Epidermal melanocyte (primary cell): ENCODE measurements around the gene BTG1.

Experiments
- DNase-seq: peaks from one replicate; pipeline ENCODE4 v3.0.0; 2011; ENCODE audit warnings: low spot score; ENCODE audit not compliant: insufficient read length

BTG1 gene, protein sequence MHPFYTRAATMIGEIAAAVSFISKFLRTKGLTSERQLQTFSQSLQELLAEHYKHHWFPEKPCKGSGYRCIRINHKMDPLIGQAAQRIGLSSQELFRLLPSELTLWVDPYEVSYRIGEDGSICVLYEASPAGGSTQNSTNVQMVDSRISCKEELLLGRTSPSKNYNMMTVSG

DNA sequence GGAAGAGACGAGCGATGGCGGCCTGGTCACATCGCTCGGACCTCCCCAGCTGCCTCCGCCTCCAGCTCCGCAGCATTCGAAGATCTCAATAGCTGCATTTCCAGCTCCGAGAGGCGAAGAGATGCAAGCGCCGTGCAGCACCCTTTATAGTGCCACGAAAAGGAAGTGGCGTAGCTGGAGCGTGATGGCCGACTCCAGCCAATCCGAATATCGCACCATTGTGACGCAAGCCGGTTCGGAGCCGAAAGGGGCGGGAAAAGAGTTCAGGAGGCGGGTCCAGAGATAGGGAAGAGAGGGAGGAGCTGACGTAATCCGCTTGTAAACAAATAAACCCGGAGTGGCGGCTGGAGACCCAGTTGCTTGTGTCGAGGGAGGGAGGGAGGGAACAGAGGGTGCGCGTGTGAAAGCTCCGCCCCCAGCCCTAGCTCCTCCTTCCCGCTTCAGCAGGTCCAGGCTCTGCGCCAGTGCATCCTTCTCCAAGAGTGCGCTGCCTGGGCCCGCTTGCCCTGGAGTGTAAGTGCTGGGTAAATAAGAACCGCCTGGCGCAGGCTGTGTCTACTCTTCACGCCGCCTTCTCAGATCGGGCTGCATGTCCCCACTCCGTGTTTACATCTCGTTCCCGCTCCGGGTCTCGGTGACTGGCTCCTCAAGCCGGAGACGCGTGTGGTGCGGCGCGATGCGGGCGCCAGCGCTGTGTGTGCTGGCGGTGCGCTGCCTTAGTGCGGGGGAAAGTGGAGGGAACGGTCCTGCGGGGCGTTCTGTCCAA is at the start of gene BTG1:
BTG1 (minus strand) TSS at position 116 of the 766 bp plus-strand sequence. CDS start 311 bp downstream, outside the sequence.
- peak; percentile 93 for DNase-seq

DNA sequence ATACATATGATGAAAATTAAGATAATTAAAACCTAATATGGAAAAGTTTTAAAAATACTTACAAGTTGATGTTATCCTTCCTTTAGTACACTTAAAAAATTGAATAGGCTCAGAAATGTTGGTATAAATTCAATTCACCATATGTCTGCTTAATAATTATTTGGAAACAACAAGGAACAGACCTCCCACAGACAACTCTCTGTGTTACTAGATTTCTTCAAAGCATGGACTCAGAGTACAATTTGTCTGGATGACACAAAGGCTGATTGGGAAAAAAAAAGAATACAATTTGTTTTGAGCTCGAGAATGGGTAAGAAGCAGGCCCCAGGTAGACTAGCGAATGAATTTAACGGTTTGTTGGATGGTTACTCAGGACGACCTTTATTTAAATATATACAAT is 48.9 kb upstream of the BTG1 start:
- DNase-seq = no peak

- no peak for DNase-seq
These were observed 48.2 kb upstream of the BTG1 start for GRCh38 chr12:92193846-92194245.

DNA sequence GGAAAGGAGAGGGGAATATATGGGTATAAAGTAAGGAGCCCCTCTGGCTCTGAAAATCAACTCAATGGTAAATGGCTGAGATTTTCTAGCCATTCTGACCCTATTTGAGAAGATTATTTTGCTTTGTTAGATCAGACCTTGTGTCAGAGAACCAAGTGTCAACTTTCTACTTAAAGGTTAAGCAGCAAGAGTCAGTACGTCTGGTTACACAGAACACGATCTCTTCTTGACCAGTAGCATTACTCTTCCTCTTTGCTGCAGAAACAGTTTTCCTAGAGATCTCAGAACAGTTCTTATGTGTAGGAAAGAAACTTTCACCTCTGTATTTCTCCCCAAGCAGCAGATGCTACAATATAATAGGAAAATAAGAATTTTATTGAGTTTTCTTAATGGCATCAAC is 47.4 kb upstream of the BTG1 start:
- DNase-seq = no peak

DNA sequence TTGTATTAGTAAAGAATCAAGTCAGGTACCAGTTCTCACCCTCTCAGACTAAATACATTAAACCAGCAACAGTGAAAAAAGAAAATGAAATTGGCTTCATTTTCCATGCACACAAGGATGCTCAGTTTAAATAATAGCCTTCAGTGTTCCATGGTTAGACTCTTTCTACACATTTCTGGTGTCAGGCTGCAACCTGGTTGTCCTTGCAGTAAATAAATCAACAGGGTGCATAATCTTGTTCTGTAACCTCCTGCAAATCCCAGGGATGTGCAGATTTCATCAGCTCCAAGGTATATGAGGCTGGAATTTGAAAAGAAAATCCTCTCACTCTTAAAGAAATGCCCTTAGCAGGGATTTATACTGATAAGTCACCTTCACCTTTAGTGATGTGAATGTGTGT is 46.7 kb upstream of the BTG1 start:
- DNase-seq = no peak

GRCh38 chr12:92191061-92191460 is 45.4 kb upstream of the BTG1 start:
- DNase-seq = no peak

DNA sequence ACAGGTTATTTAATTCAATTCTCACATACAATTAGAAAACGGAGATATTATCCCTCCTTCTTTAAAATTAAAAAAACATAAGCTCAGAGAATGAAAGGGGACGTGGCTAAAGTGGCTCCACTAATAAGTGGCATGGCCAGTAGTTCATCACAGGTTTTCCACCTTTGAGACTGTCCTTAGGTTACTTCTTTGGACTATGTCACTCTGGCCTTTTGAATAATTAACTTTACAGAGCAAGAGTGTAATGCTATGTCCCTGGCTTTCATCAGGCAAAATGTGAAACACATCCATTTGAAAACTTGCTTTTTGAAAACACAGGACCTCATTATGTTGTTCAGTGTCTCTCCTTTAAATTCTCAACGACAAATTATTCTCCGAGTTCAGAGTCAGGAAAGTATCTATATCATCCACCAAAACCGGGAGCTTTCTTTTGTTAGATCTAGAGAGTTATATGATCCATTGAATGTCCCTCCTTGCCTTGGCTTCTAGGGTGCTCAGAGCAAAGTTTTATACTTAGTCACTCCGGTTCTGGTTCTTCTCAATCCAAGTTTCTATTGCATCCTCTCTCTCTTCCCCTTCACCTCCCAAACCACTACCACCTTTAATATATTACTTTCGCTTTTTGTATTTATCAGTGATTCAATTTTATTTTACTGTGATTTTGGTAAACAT is 43.0 kb upstream of the BTG1 start:
- DNase-seq = no peak

DNA sequence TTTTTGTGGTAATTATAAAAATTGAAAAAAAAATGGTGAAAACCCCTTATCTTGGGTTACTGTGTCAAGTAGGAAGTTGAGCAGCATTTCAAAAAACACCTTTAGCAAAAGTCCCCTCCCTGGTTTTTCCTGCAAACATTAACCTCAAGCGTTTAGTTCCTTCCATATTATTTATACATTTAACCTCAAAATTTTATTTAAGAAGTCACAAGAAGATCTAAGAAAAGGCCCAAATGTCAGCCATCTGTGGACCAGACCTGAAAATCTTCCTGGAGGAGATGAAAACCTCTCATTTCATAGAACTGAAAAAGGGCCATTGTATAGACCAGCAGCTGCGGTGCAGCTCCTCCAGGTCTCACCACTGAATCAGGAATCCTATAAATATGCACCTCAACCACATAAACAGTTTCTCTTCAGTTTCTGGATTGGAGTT is 40.4 kb upstream of the BTG1 start:
- DNase-seq = no peak

GRCh38 chr12:92185052-92185451 is 39.4 kb upstream of the BTG1 start:
- DNase-seq = no peak

- no peak for DNase-seq
These were observed 37.9 kb upstream of the BTG1 start for GRCh38 chr12:92183575-92183974.

DNA sequence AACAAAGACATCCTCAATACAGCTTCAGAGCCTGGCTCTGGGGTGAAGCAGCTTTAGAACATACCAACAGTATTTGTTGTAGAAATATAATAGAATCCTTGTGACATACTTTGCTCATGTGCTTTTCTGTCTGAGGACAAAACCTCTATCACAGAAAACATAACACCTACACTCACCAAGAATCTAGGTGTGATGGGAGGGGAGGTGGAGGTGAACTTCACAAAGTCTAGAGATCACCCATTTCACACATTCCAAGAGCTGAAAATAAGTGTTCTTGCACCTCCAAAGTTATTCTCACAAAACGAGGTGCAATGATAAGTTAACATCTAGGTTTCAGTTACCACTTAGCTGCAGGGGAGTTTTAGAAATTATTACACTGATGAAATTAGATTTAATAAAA is 32.7 kb upstream of the BTG1 start:
- no peak for DNase-seq

DNA sequence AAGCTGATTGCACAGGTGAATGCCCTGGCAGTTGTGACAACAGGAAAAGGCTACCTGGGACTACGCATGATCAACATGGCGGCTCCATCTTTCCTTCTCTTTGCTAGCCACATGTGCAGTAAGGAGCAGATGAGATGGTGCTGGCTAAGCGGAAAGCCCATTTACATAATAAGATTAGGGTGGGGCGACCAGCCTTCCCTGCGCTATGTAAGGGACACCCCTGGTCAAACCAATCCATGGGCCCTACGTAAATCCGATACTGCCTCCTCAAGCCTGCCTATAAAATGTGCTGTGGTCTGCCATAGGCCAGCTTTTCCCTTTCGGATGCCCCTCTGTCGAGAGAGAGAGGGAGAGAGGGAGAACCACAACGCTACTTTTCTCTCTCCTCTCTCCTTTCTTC is 31.0 kb upstream of the BTG1 start:
- no peak for DNase-seq

- no peak for DNase-seq
These were observed 30.3 kb upstream of the BTG1 start for GRCh38 chr12:92175961-92176360.

DNA sequence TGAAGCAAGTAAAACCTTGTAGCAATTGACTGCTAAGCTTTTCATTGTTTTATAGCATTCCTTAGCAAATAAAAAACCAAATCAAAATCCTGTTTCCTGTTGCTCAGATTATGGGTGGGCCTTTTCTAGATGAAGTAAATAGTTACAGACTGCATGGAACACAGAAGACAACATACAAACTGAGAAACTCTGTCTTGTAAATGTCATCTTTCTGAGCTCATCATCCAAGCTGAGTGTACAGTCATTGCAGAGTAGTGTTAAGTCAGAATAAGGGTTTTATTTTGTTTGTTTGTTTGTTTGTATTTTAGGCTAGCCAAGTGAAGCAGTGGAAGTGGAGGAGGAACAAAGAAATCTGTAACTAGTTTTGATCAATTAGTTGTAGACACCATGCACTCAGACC is 24.4 kb upstream of the BTG1 start:
- no peak for DNase-seq

DNA sequence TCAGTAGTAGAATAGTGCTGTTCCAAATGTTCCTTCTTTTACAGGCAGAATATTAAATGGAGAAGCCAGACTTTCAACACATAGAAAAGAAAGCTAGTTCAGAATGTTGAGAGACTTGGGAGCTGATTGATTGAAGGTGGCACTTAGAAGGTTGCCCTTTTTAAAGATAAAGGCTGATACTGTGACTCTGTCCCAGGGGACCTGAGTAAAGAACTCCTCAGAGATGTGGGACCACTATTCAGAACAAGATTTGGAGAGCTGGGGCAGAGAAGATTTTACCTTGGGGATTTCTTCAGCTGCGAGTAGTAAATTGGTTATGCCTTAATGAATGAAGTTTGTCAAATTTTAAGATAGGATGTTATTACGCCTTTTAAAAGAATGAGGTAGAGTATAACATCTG is 21.4 kb upstream of the BTG1 start:
- no peak for DNase-seq

DNA sequence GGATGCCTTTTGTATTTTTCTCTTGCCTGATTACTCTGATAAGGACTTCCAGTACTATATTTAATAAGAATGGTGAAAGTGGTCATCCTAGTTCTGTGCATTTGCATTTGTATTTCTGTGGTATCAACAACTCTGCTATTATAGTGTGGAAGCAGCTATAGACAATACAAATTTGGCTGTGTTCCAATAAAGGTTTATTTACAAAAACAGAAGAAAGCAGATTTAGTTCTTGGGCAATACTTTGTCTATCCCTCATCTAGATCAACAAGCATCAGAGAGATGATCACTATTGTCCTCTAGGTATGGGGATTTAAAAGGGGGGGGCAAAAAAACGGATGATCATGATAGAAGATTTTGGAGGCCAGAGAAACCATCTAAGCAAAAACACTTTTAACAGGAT is 19.1 kb upstream of the BTG1 start:
- DNase-seq = no peak

DNA sequence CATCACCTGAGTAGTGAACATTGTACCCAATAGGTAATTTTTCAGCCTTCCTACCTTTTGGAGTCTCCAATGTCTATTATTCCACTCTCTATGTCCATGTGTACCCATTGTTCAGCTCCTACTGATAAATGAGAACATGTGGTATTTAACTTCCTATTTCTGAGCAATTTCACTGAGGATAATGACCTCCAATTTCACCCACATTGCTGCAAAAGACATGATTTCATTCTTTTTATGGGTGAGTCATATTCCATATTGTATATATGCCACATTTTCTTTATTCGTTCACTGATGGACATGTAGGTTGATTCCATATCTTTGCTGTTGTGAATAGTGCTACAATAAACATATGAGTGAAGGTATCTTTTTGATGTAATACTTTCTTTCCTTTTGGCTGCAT is 16.4 kb upstream of the BTG1 start:
- DNase-seq = no peak

DNA sequence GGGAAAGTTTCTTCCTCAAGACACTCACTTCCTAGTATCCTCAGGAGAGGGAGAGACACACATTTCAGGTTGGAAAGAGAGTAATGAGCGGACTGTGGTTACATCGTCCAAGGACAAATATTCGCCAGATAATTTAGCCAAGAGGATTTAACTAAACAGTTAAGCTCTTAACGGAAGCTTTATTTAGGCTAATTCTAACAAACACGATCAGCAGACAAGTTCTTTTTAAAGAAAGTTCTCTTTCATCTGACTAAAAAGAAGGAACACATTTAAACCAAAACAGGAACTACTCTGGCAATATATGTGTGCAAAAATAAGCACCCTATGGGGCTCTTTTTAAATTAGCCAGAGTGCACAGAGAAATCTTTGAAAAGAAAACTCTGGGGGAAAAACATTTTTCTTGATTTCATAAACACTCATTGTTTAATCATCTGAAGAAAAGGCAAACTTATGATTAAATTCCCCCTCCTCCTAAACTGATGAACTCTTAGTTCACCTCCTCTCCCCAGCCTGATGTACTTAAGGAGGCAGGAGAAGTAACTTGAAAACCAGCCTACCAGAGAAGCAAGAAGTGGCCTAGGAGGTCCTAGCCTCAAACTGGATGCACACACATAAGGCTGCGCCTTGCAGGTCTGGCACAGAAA is 13.3 kb upstream of the BTG1 start:
- DNase-seq = peak; percentile 58

- no peak for DNase-seq
These were observed 11.2 kb upstream of the BTG1 start for GRCh38 chr12:92156704-92157395.

GRCh38 chr12:92156139-92156538 is 10.5 kb upstream of the BTG1 start:
- no peak for DNase-seq

- DNase-seq = no peak
These were observed 10.1 kb upstream of the BTG1 start for GRCh38 chr12:92155733-92156132.

GRCh38 chr12:92151916-92152315 is 6.3 kb upstream of the BTG1 start:
- no peak for DNase-seq
